GM18505 (cell line): Measurements from ENCODE around the gene HTR2A.

ENCODE experiments used
- ATAC-seq: cut with Tn5 transposase; IDR thresholded peaks from one replicate; pipeline ENCODE4 v1.9.1; 2021; ENCODE audit not compliant: unreplicated experiment
- POLR2A ChIP-seq: IDR thresholded peaks from 4 replicates; pipeline ENCODE4 v1.6.1; 2011; ENCODE audit warnings: borderline replicate concordance; ENCODE audit not compliant: insufficient read depth, insufficient read length; ENCODE audit errors: extremely low read depth

HTR2A gene

GRCh38 chr13:46858776-46859175 lies 38.1 kb downstream of the HTR2A start:
- no peak for TF ChIP-seq POLR2A
- no peak for ATAC-seq

DNA sequence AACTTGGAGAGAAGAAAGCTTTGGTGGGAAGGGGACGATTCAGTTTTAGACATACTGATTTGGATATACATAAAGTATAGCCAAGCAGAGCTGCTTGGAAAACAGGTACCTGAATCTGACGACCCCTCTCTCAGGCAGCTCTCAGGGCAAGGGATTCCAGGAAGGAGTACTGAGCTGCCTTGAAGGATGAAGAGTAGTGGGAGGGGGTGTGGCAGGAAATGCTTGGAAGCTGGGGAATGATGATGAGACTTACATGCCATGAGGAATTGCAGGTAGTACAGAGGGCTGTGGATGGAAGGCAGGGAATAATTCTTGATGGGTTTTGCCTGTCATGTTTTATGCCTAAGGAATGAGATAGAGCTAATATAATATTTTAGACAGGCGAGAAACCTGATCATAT lies 38.7 kb downstream of the HTR2A start:
- TF ChIP-seq POLR2A = no peak
- ATAC-seq = no peak

GRCh38 chr13:46855664-46856063 lies 41.2 kb downstream of the HTR2A start:
- TF ChIP-seq POLR2A = no peak
- ATAC-seq = no peak

GRCh38 chr13:46855166-46855565 lies 41.7 kb downstream of the HTR2A start:
- peak; percentile 82 for ATAC-seq
- TF ChIP-seq POLR2A = no peak

GRCh38 chr13:46852168-46852567 lies 44.7 kb downstream of the HTR2A start:
- ATAC-seq = no peak
- TF ChIP-seq POLR2A = no peak

DNA sequence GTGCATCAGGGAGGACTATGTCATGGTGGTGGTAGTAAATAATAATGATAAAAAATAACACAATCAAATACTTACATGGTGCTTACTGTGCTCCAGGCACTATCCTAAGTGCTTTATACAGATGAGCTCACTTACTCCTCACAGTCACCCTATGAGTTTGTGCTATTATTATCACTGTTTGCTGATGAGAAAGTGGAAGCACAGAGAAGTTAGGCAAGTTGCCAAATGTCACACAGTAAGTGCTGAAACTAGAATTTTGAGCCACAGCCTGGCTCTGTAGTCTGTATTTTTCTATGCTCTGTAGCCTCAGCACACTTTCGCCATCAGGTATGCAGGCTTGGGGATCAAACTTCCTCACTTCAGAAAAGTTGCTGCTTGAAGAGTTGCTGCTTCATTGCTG lies 46.6 kb downstream of the HTR2A start:
- no peak for TF ChIP-seq POLR2A
- ATAC-seq = no peak

DNA sequence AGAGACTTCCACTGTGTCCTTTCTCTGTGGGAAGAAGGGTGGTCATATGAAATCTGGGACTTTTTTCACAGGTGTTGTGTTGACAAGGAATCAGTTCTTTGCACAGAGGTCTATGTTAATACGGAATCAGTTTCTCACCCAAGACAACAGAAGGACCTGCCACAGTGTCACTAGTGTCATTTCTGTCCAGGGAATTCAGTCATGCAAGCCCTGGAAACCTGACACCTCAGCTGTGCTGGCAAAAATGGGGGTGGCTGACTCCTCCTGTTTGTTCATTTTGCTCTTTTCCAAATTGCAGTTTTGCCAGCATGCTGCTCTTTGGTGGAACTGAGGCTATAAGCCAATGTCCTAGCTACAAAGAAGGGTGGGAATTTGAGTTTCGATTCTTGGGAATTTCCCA lies 50.1 kb downstream of the HTR2A start:
- no peak for ATAC-seq
- TF ChIP-seq POLR2A = no peak

- no peak for ATAC-seq
- TF ChIP-seq POLR2A = no peak
Measured at GRCh38 chr13:46845146-46845545, 51.7 kb downstream of the HTR2A start.

DNA sequence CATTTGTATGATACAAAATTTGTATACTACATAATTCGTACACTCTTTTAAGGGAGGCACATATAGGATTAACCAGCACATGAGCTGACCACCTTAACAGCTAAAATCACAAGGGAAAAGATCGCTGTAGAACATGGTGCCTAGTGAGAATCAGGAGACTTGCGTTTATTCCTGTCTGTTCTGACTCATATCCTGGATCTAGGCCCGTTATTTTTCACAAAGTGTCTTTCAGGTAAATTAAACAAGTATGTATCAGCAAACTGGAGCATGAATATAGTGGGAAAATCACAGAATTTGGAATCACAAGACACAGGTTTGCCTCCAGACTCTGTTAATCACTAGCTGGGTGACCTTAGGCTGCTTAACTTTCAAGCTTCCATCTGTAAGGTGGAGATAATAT lies 52.4 kb downstream of the HTR2A start:
- no peak for TF ChIP-seq POLR2A
- no peak for ATAC-seq

- no peak for ATAC-seq
- no peak for TF ChIP-seq POLR2A
Measured at GRCh38 chr13:46839399-46839798, 57.5 kb downstream of the HTR2A start.

DNA sequence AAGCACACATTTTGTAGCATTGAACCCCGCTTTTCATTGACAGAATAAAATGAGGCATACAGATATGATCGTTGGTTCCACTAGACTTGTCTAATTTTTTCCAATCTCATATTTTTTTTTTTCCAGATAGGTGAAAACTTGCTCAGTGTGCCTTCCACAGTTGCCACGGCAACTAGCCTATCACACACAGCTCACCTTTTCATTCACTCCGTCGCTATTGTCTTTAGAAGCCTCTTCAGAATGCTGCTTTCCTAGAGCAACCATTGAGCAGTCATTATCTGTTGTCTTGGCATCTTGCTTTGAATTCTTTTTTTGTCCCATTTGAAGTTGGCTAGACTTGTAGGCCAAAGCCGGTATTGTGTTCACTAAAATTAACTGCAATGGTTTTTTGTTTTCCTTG lies 62.2 kb downstream of the HTR2A start:
- ATAC-seq = no peak
- TF ChIP-seq POLR2A = no peak

DNA sequence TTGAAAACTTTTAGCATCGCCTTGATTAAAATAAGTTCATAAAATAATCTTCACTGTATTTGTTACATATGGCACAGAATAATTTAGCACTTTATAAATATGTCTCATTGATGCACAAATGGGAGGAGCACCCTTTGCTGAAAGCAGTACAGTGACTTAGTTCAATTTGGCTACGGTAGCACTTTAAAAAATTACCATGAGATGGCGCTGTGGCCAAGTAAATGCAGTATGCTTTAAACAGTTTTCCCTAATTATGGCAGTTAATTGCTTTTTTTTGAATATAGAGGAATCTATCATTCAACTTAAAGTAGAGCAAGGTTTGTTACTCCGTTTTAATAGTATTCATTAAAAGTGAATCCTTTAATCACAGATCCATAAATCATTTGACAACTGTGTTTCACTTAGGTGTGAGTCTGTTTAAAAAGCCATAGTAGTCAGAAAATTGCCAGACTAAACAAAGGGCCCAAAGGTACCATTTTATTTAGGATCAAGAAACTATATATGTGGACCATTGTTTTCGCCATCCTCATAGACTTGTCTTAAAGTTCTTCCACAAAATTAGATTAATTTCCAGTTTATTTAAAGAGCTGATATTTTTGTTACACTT lies 65.2 kb downstream of the HTR2A start:
- TF ChIP-seq POLR2A = no peak
- ATAC-seq = no peak

DNA sequence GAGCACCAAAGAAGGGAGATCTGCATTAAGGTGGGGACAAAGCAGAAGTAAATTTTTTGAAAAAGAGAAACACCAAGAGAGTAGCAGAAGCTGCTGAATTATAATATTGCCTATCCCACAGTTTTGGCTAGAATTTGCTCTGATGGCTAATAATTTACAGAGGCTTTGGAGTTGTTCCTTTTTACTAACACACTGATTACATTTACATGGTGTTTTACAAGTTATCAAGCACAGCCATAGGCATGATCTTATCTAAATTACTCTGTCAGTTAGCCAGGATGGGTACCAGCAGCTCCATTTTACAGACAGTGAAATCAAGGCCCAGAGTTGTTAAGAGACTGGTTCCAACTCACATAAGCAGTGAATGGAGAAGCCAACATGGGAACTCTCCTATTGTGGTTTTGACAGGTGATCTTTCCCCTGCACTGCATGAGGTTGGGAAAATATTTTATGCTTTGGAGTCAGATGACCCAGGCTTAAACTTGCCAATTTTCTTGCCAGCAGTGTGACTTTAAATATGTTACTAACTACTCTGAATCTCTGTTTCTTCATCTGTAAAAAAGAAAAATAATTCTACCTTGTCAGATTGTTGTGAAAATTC lies 66.3 kb downstream of the HTR2A start:
- ATAC-seq = no peak
- TF ChIP-seq POLR2A = no peak

DNA sequence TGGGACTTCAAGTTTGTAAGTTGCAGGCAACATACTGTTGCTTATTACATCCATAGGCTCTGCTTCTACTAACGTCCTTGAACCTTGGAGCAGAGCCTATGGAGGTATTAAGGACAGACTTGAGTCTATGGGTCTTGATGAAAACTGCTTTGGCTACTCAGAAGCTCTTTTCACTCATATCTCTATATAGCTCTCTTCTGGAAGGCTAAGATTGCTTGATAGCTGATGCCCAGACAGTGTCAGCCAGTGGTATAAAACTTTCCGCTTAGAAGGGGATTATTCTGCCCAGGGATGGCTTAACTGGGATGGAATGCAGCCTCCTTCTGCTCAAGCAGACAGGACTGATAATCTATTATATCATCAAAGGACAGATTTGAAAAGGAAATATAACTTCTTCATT lies 74.3 kb downstream of the HTR2A start:
- ATAC-seq = no peak
- TF ChIP-seq POLR2A = no peak

- no peak for TF ChIP-seq POLR2A
- ATAC-seq = no peak
Measured at GRCh38 chr13:46817838-46818476, 78.9 kb downstream of the HTR2A start.

GRCh38 chr13:46817095-46817494 lies 79.8 kb downstream of the HTR2A start:
- no peak for ATAC-seq
- no peak for TF ChIP-seq POLR2A
